HG03060 (cell line): ENCODE data around the gene AP5B1.

Source experiments
- ATAC-seq: cut with Tn5 transposase; IDR thresholded peaks from one replicate; pipeline ENCODE4 v1.9.1; 2021; ENCODE audit warnings: low read depth, moderate number of reproducible peaks; ENCODE audit not compliant: unreplicated experiment

The AP5B1 gene

GRCh38 chr11:65801153-65801987 is 20.6 kb upstream of the AP5B1 start:
- ATAC-seq: no peak

- ATAC-seq: no peak
These were observed 18.1 kb upstream of the AP5B1 start for GRCh38 chr11:65798882-65799281.

- no peak for ATAC-seq
These were observed 16.9 kb upstream of the AP5B1 start for GRCh38 chr11:65797711-65798110.

- ATAC-seq: no peak
These were observed 16.2 kb upstream of the AP5B1 start for GRCh38 chr11:65796726-65797601.

- ATAC-seq: no peak
These were observed 14.1 kb upstream of the AP5B1 start for GRCh38 chr11:65794570-65795510.

GRCh38 chr11:65793625-65794400 is 13.0 kb upstream of the AP5B1 start:
- no peak for ATAC-seq

GRCh38 chr11:65793144-65793581 is 12.4 kb upstream of the AP5B1 start:
- no peak for ATAC-seq

GRCh38 chr11:65792456-65792855 is 11.7 kb upstream of the AP5B1 start:
- ATAC-seq: no peak

- ATAC-seq: peak; percentile 49
These were observed 11.0 kb upstream of the AP5B1 start for GRCh38 chr11:65791719-65792213.

- ATAC-seq: no peak
These were observed 10.3 kb upstream of the AP5B1 start for GRCh38 chr11:65790902-65791650.

GRCh38 chr11:65790104-65790901 is 9.5 kb upstream of the AP5B1 start:
- no peak for ATAC-seq

GRCh38 chr11:65789230-65790103 is 8.7 kb upstream of the AP5B1 start:
- ATAC-seq: no peak

- ATAC-seq: no peak
These were observed 8.0 kb upstream of the AP5B1 start for GRCh38 chr11:65788821-65789220.

- ATAC-seq: no peak
These were observed 7.2 kb upstream of the AP5B1 start for GRCh38 chr11:65787649-65788622.

GRCh38 chr11:65786786-65787636 is 6.2 kb upstream of the AP5B1 start, which contains the start of gene OVOL1:
TSS of gene OVOL1 (plus strand) at chr11:65787063. CDS start at chr11:65787374, 311 bp downstream.
- ATAC-seq: no peak
